GM12891 (cell line): ENCODE results near the gene FCHO2.

ENCODE experiments used
- PAX5 ChIP-seq: IDR thresholded peaks from 2 replicates; pipeline ENCODE4 v1.6.1; 2011; ENCODE audit warnings: low read length, moderate library complexity, mild to moderate bottlenecking; ENCODE audit not compliant: insufficient read depth, severe bottlenecking
- POLR2A ChIP-seq: IDR thresholded peaks from 2 replicates; pipeline ENCODE4 v1.6.1; 2011; ENCODE audit warnings: low read depth, low read length, control low read depth
- POLR2AphosphoS5 ChIP-seq: IDR thresholded peaks from 2 replicates; pipeline ENCODE4 v1.6.1; 2011; ENCODE audit warnings: low read depth, low read length, control low read depth
- POU2F2 ChIP-seq: IDR thresholded peaks from 2 replicates; pipeline ENCODE4 v1.6.1; 2011; ENCODE audit warnings: low read depth, mild to moderate bottlenecking, control low read depth, low read length, moderate library complexity
- SPI1 ChIP-seq: IDR thresholded peaks from 2 replicates; pipeline ENCODE4 v1.6.1; 2011; ENCODE audit warnings: low read depth, low read length, control low read depth
- TAF1 ChIP-seq: IDR thresholded peaks from 2 replicates; pipeline ENCODE4 v1.6.1; 2011; ENCODE audit warnings: low read depth, low read length, control low read depth

DNA sequence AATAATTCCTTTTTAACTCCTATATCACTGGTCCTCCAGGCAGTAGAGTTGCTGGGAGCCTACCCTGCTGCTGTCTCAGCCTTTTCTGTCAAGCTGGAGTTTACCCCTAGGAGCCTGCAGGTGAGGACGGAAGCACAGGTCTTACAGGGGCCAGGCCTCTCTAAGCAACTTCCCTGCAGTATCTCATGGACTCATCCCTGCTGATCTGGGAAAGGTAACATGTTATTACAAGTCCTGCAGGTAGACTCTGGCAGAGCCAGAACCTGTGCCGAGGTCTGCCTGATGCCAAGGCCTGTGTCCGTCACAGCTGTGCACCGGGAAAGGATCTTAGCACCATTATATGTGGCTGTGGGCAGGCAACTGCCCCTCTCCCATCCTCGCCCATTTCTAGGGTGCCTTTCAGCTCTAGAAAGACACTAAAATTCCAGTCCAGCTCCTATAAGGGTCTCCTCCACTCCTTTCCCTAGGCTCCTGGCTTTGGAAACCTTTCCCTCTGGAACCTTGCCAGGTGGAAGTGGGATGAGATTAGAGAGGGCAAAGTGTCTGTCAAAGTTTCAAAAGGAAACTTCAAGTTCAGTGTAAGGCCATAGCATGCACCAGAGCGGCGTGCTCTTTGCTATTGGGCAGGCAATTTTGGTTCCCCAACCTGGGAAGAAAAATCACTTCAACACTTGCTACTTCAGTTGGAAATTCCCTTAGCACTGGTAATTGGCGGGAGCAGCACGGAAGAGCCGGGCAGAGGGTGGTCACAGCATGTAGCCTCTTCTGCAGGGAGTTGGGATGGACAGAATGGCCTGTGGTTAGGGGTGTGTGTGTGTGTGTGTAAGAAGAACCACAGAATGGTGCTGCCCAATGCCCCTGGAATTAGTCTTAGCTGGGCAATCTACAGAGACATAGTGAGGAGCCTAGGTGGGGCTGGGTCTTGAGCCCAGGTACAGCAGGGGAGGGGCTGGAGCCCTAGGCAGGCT, 182.0 kb downstream of the FCHO2 start:
- TF ChIP-seq POLR2A (no peak), POLR2AphosphoS5 (no peak), SPI1 (no peak), TAF1 (no peak), POU2F2 (no peak), PAX5 (no peak)
